AG04450 (cell line): ENCODE results near the gene C4orf50. TPM values are rescaled to one million over a fixed set of nuclear protein-coding genes. Genes with fewer than 3 reads are reported as not detected.

Experiments used
- CTCF ChIA-PET: fragments of 300-600, 350-600 bp; formaldehyde crosslinking; extraction: SDS; loops from one replicate; lab custom pipeline; 2022; ENCODE audit warnings: antibody characterized with exemption, inconsistent platforms; lab: Charles Lee
- POLR2A ChIA-PET: fragments of 350-600 bp; formaldehyde crosslinking; extraction: SDS; loops from one replicate; lab custom pipeline; 2021; ENCODE audit warnings: antibody characterized with exemption, inconsistent platforms; lab: Yijun Ruan, JAX
- DNase-seq: peaks from one replicate; pipeline ENCODE4 v3.0.0-alpha.2; 2011; ENCODE audit warnings: low read depth, low spot score
- H3K27ac ChIP-seq: one replicate; pipeline ENCODE4 v1.5.1; 2012; ENCODE audit warnings: low read depth, low read length, control low read depth
- H3K27me3 ChIP-seq: one replicate; pipeline ENCODE4 v1.6.0; 2012; ENCODE audit warnings: low read length; ENCODE audit not compliant: control insufficient read depth, insufficient read depth
- H3K4me3 ChIP-seq: 2 replicates; pipeline ENCODE4 v1.5.1; 2011; ENCODE audit warnings: mild to moderate bottlenecking, low read depth, low read length, control low read depth
- H3K9me3 ChIP-seq: 2 replicates; pipeline ENCODE4 v1.5.1; 2012; ENCODE audit warnings: low read length; ENCODE audit not compliant: control insufficient read depth, insufficient read depth
- CTCF ChIP-seq: IDR thresholded peaks from 2 replicates; pipeline ENCODE4 v1.5.1; 2011; ENCODE audit warnings: low read depth, low read length, control low read depth, inconsistent platforms
- polyA plus RNA-seq: library from polyadenylated mRNA; depleted of rRNA; stranded (reverse); fragments of >200 nt; gene quantifications from 2 replicates; pipeline ENCODE4 v1.2.3, GENCODE V29; 2011

The C4orf50 gene
- polyA plus RNA-seq, 1 experiment = not detected

- Histone ChIP-seq H3K27ac (no peak overlapping the region), H3K27me3 (peaks cover 15% of the 10 kb centered on the region), H3K4me3 (no peak overlapping the region), H3K9me3 (no peaks in the 10 kb centered on the region; the same call in 1 of the 2 replicates)
- DNase-seq = no peak
- no peak for TF ChIP-seq CTCF
- CTCF ChIA-PET = no interaction called here
- POLR2A ChIA-PET = no interaction called here
Observed at GRCh38 chr4:5882947-5883346, 135.3 kb downstream of the C4orf50 start.

- H3K27me3 ChIP-seq = peaks cover 7% of the 10 kb centered on the region
- DNase-seq = no peak
- POLR2A ChIA-PET = no interaction called here
- no peak overlapping the region for H3K4me3 ChIP-seq
- CTCF ChIA-PET = no interaction called here
- TF ChIP-seq CTCF = no peak
- no peaks in the 10 kb centered on the region for H3K9me3 ChIP-seq
- H3K27ac ChIP-seq = no peak overlapping the region
Observed at GRCh38 chr4:5881340-5881739, 136.9 kb downstream of the C4orf50 start.

GRCh38 chr4:5878359-5878758 lies 139.9 kb downstream of the C4orf50 start:
- ChIA-PET CTCF (no interaction called here), POLR2A (no interaction called here)
- Histone ChIP-seq H3K27me3 (peaks cover 6% of the 10 kb centered on the region), H3K4me3 (no peak overlapping the region), H3K27ac (no peak overlapping the region), H3K9me3 (no peaks in the 10 kb centered on the region)
- TF ChIP-seq CTCF = no peak
- DNase-seq = no peak

GRCh38 chr4:5877392-5877791 lies 140.8 kb downstream of the C4orf50 start:
- POLR2A ChIA-PET = no interaction called here
- Histone ChIP-seq H3K4me3 (no peak overlapping the region), H3K9me3 (no peaks in the 10 kb centered on the region), H3K27me3 (peaks cover 6% of the 10 kb centered on the region), H3K27ac (no peak overlapping the region)
- CTCF ChIA-PET = no interaction called here
- no peak for DNase-seq
- TF ChIP-seq CTCF = no peak

- Histone ChIP-seq H3K9me3 (no peaks in the 10 kb centered on the region), H3K27ac (no peak overlapping the region), H3K4me3 (no peak overlapping the region), H3K27me3 (peaks cover 6% of the 10 kb centered on the region)
- DNase-seq = peak; percentile 2
- ChIA-PET CTCF (no interaction called here), POLR2A (no interaction called here)
- TF ChIP-seq CTCF = no peak
Observed at GRCh38 chr4:5874811-5875449, 143.3 kb downstream of the C4orf50 start.
